HG02763 (cell line): ENCODE results near the gene CDYL.

ENCODE experiments used
- ATAC-seq: cut with Tn5 transposase; IDR thresholded peaks from one replicate; pipeline ENCODE4 v1.9.1; 2021; ENCODE audit warnings: mild to moderate bottlenecking, moderate library complexity; ENCODE audit not compliant: unreplicated experiment

CDYL gene

GRCh38 chr6:4773181-4773580 is 3.0 kb upstream of the CDYL start:
- no peak for ATAC-seq

DNA sequence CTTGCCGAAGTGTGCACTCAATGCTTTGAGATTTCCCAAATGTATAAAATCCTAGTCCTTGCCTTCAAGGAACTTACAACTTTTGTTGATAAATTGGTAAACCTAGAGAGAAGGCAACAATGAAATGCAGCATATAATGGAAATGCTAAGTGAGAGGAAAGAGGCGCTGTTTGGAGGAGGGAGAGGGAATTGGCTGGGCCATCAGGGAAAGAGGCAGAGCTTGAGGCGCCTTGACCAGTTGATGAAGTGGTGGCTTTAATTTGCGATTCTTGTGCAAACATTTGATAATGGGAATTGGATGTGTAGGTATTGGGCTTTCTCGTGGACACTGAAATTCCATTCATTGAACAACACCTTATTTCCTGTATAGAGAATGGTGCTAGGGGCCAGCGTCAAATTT is 1.9 kb upstream of the CDYL start:
- no peak for ATAC-seq

DNA sequence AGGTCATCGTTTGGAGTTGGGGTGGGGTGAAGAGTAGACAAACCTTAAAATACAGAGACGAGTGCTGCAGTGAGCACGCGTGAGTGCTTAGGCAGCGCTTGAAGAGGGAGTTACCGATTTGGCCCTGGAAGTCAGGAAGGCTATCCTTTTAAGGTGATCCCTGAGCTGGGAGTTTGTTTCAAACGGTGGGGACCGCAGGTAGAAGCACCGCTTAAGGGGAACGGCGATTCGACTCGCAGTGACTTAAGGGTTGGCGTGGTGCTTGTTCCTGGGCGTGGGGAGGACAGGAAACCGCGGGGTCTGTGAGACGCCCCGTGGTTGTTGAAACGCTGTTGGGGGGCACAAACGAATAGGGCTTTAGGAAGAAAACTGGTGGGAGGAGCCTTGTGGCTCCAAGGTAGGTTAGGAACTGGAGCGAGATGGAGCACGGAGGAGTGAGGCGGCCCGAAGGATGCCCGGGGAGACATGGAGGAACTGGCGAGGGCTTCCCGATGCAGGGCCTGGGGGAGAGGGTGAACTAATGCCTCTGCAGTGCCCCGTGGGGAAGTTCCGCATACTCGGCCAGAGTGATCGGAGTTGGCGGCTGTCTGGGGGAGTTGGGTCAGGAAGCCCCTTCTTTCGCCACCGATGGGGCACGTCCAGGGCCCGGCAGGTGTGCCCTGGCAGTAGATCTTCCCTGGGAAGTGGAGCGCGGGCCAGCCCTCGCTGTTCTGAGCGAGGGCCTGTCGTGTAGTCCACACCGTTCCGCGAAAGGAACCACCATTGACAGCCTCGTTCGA is 1.3 kb upstream of the CDYL start:
- ATAC-seq, result no peak

DNA sequence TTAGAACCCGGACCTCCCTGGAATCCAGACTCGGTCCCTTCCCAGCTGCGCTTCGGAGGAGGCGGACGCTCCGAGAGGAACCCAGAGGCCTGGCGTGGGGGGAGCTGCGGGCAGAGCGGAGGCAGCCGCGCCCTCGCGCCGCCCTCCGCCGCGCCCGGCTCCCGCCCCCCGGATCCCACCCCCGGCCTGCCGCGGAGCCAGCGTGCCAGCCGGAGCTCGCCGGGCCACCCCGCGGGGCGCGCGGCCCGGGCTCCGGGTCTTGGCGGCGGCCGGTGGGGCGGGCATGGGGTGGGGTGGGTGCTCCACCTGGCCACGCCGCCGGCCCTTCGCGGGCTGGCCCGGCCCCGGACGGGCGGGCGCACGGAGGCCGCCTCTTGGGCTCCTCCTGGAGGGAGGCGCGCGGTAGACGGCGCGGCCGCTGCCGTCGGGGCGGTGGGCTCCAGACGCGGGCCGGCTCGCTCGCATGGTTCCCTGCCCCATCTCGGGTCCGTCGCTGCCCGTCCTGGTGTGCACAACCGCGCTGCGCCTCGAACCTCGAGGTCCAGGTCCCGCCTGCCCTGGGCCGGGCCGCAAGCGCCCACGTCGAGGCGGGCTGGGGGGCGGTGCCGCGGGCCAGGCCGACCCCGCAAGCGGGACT is 592 bp upstream of the CDYL start:
- ATAC-seq, result peak; percentile 42

- peak; percentile 19 for ATAC-seq
Observed at GRCh38 chr6:4776493-4777393, 539 bp downstream of the CDYL start.

GRCh38 chr6:4777394-4777935 is 1.3 kb downstream of the CDYL start:
- ATAC-seq, result no peak

DNA sequence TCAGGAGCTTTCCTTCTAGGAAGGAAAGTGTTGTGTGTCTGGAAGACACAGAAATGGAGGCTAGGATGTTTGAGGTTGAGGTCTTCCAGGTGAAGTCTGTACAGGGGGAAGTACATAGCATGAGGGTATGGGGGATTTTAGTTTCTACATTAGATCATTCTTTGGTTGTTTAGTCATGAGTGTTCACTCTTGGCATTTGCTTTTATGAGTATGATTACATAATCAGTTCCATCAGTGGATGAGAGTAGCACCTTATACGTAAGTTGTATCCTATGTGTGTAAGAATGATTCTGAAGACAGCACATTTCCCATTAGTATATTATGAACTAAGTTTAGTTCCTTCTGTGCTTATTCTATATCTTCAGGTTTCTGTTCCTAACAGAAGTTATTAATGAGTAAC is 1.9 kb downstream of the CDYL start:
- ATAC-seq, result no peak

- ATAC-seq, result no peak
Observed at GRCh38 chr6:4780360-4780812, 4.2 kb downstream of the CDYL start.

DNA sequence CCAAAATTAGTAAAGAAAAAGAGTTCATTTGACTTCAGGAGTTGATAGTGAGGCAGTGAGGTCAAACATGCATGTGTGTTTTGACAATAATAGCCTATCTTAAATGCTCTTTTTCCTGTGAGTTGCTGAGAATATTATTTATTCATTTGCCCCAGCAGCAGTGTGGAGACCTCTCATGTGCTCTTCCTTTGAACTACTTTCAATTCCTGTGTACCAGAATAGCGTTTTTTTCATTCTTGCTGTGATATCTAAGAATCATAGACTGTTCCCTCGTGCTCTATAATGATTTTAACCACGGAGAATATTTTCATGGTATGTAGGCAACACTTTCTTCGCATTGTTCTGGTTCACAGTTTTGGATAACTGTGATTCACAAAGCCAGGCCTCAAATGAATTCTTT is 5.2 kb downstream of the CDYL start:
- ATAC-seq, result no peak

- ATAC-seq, result no peak
Observed at GRCh38 chr6:4781967-4782575, 5.9 kb downstream of the CDYL start.

DNA sequence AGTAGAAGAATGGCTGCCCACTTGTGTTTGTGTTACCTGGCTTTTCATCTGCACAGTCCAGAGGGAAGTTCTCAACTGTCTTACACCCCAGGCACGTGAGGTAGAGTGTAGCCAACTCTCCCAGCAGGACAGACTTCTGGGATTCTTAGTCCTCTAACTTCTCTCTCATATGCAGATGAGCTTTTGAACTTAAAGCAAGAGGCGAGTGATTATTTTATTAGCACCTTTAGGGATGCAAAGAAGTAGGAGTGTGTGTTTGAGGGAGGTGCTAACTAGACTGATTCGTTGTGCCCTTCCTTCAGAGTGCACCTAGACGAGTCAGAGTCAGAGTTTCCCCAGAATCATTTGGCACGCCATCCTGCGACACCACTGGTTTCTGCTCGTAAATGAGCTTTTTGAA is 10.8 kb downstream of the CDYL start:
- ATAC-seq, result no peak

GRCh38 chr6:4788482-4788881 is 12.3 kb downstream of the CDYL start:
- ATAC-seq, result no peak

DNA sequence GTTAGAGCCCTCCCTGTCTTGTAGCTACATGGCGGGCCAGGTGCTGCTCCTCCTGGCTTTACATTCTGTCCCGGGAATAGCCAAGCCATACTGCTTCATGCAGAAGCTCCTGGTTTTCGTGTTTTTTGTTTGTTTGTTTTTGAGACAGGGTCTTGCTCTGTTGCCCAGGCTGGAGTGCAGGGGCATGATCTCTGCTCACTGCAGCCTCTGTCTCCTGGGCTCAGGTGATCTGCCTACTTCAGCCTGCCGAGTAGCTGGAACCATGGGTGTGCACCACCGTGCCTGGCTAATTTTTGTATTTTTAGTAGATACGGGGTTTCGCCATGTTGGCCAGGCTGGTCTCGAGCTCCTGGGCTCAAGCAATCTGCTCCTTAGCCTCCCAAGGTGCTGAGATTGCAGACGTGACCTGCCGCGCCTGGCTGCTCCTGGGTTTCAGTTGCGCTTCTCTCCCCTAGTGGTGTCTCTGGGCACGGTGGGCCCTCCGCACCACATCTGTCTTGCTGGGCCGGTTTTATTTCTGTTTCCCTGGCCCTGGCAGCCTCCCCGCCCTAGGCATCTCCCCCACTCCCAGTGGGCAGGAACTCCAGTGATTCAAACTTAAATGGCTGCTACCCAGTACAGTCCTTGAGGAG is 12.9 kb downstream of the CDYL start:
- peak; percentile 94 for ATAC-seq

- ATAC-seq, result no peak
Observed at GRCh38 chr6:4790158-4790899, 14.1 kb downstream of the CDYL start.

- ATAC-seq, result no peak
Observed at GRCh38 chr6:4794140-4794707, 18.0 kb downstream of the CDYL start.

GRCh38 chr6:4797587-4797986 is 21.4 kb downstream of the CDYL start:
- no peak for ATAC-seq

- no peak for ATAC-seq
Observed at GRCh38 chr6:4799912-4800311, 23.7 kb downstream of the CDYL start.

- no peak for ATAC-seq
Observed at GRCh38 chr6:4800662-4801061, 24.5 kb downstream of the CDYL start.

GRCh38 chr6:4801491-4802110 is 25.4 kb downstream of the CDYL start:
- peak; percentile 55 for ATAC-seq
